Lower leg skin (tissue), 4 donors: ENCODE results near the gene RGS7BP. TPM values are rescaled to one million over a fixed set of nuclear protein-coding genes. Genes with fewer than 3 reads are reported as not detected.

ENCODE experiments used
- DNase-seq, 2 donors: peaks; one replicate each; pipeline ENCODE4 v3.0.0-alpha.2; 2019; ENCODE audit warnings: low spot score in 2 of 2
- H3K4me3 ChIP-seq: fragments of 200-600 bp; sonication (generic); 2 replicates; pipeline ENCODE4 v1.5.1; 2017; ENCODE audit warnings: mild to moderate bottlenecking, low read depth; ENCODE audit not compliant: poor library complexity, severe bottlenecking
- CTCF ChIP-seq, 3 donors: fragments of 450-650 bp; IDR thresholded peaks; one replicate each; pipeline ENCODE4 v1.5.1; 2016; ENCODE audit warnings: antibody characterized with exemption in 3 of 3, mild to moderate bottlenecking in 3 of 3, moderate library complexity in 2 of 3
- POLR2A ChIP-seq, 2 donors: fragments of 450-650 bp; IDR thresholded peaks; one replicate each; pipeline ENCODE4 v1.6.1; 2016 to 2017; ENCODE audit warnings: antibody characterized with exemption in 2 of 2, mild to moderate bottlenecking in 1 of 2, moderate library complexity in 1 of 2
- WGBS, 2 donors: methylation state at CpG; one replicate each; pipeline ENCODE4 v1.1.5; 2018; 5-methylcytosine and 5-hydroxymethylcytosine counted together
- intact Hi-C: fragments of 100-400 bp; cut with DNase I; formaldehyde crosslinking; loops from one replicate; pipeline ENCODE4 v1.15.0; 2023; ENCODE audit warnings: low total_unique reads
- total RNA-seq, 4 donors: library from RNA; depleted of rRNA; stranded (reverse); fragments of >200 nt; gene quantifications; one replicate each; pipeline ENCODE4 v1.1.0, GENCODE V29; 2016

Gene RGS7BP
- total RNA-seq, 4 donors from 2014 or later: 0.08 to 1.7 TPM; not detected in 2

DNA sequence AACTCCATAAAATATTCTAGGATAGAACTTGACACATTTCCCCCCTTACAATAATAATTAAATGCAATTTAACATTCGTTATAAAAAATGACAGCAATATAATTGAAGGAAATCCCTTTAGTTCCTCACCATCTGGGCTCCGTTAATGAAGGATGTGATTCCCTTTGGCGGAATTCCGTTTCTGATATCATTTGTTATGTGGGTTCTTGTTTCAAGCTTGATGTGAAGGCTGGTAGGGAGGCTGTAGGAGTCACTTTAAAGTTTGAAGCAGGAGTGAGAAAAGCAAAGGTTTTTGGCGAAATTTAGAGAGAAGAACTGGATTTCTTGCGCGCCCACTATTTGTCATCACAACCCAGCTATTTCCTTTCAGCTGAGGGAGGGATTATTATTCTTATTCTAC is 4.0 kb downstream of the RGS7BP start:
- intact Hi-C loops: no loop called here
- TF ChIP-seq POLR2A (IDR thresholded peaks at IDR 0.05): no peak
- TF ChIP-seq CTCF (IDR thresholded peaks at IDR 0.05): no peak
- H3K4me3 ChIP-seq: no peak overlapping the region
- 64 to 67% methylated on average over 7 of the region's 7 CpGs for WGBS, 2 donors
- DNase-seq: no peak

- 72 to 84% methylated on average over 5 of the region's 5 CpGs for WGBS, 2 donors
- no peak overlapping the region for H3K4me3 ChIP-seq
- no peak for DNase-seq
- TF ChIP-seq CTCF (IDR thresholded peaks at IDR 0.05) (no peak), POLR2A (IDR thresholded peaks at IDR 0.05) (no peak)
- intact Hi-C loops: no loop called here
These were observed 7.7 kb downstream of the RGS7BP start for GRCh38 chr5:64513492-64513891.

- H3K4me3 ChIP-seq: no peak overlapping the region
- DNase-seq: no peak
- 80 to 84% methylated on average over 1 of the region's 1 CpG for WGBS, 2 donors
- TF ChIP-seq POLR2A (IDR thresholded peaks at IDR 0.05) (no peak), CTCF (IDR thresholded peaks at IDR 0.05) (no peak)
- intact Hi-C loops: no loop called here
These were observed 8.8 kb downstream of the RGS7BP start for GRCh38 chr5:64514612-64515011.

GRCh38 chr5:64516216-64516615 is 10.4 kb downstream of the RGS7BP start:
- no peak for TF ChIP-seq POLR2A (IDR thresholded peaks at IDR 0.05)
- TF ChIP-seq CTCF (IDR thresholded peaks at IDR 0.05): no peak
- no peak for DNase-seq
- intact Hi-C loops: no loop called here
- 62 to 67% methylated on average over 4 of the region's 4 CpGs for WGBS, 2 donors
- no peak overlapping the region for H3K4me3 ChIP-seq

- DNase-seq: no peak
- no peak for TF ChIP-seq POLR2A (IDR thresholded peaks at IDR 0.05)
- no peak for TF ChIP-seq CTCF (IDR thresholded peaks at IDR 0.05)
- no peak overlapping the region for H3K4me3 ChIP-seq
- WGBS, 2 donors: 72 to 76% methylated on average over 2 of the region's 2 CpGs
- intact Hi-C loops: no loop called here
These were observed 13.0 kb downstream of the RGS7BP start for GRCh38 chr5:64518793-64519192.

GRCh38 chr5:64519263-64519662 is 13.4 kb downstream of the RGS7BP start:
- TF ChIP-seq POLR2A (IDR thresholded peaks at IDR 0.05): no peak
- no peak for TF ChIP-seq CTCF (IDR thresholded peaks at IDR 0.05)
- no peak for DNase-seq
- WGBS, 2 donors: 78 to 81% methylated on average over 4 of the region's 4 CpGs
- H3K4me3 ChIP-seq: no peak overlapping the region
- intact Hi-C loops: no loop called here
